SU-DHL-6 (cell line): ENCODE results near the gene FZD10.

Experiments
- H2AFZ ChIP-seq: fragments of 200-600 bp; sonication (generic); 2 replicates; pipeline ENCODE4 v1.6.1; 2014; ENCODE audit warnings: low read depth, mild to moderate bottlenecking, moderate library complexity, mixed read lengths, antibody characterized with exemption, low read length; ENCODE audit not compliant: severe bottlenecking
- H3F3A ChIP-seq: fragments of 200-600 bp; shearing (Covaris generic); 2 replicates; pipeline ENCODE4 v1.6.0; 2016; ENCODE audit warnings: antibody characterized with exemption, mild to moderate bottlenecking; ENCODE audit not compliant: insufficient read depth
- H3K27ac ChIP-seq: fragments of 200-600 bp; sonication (generic); 2 replicates; pipeline ENCODE4 v1.5.1; 2016; ENCODE audit warnings: low read depth, mild to moderate bottlenecking, low read length, moderate library complexity, mixed read lengths
- H3K27me3 ChIP-seq: fragments of 200-600 bp; sonication (generic), shearing (Covaris generic); 2 replicates; pipeline ENCODE4 v1.6.0; 2014; ENCODE audit warnings: mild to moderate bottlenecking, low read length
- H3K36me3 ChIP-seq: fragments of 200-600 bp; sonication (generic); 2 replicates; pipeline ENCODE4 v1.6.1; 2014; ENCODE audit warnings: mild to moderate bottlenecking, low read length, mixed read lengths
- H3K4me2 ChIP-seq: fragments of 300-600, 200-600 bp; shearing (Covaris generic), sonication (generic); 2 replicates; pipeline ENCODE4 v1.6.0; 2014; ENCODE audit warnings: low read length, low read depth, mild to moderate bottlenecking; ENCODE audit not compliant: poor library complexity, severe bottlenecking
- H3K4me3 ChIP-seq: fragments of 200-600 bp; sonication (generic); 2 replicates; pipeline ENCODE4 v1.5.1; 2014; ENCODE audit warnings: antibody characterized with exemption, low read length, mild to moderate bottlenecking, mixed read lengths; ENCODE audit not compliant: insufficient read depth, poor library complexity, severe bottlenecking
- H3K79me2 ChIP-seq: fragments of 200-600 bp; sonication (generic); 2 replicates; pipeline ENCODE4 v1.6.1; 2014; ENCODE audit warnings: mild to moderate bottlenecking, low read length, moderate library complexity; ENCODE audit not compliant: insufficient read depth
- H3K9ac ChIP-seq: fragments of 200-600 bp; sonication (generic); 2 replicates; pipeline ENCODE4 v1.7.0; 2014; ENCODE audit warnings: mild to moderate bottlenecking, low read length
- H3K9me2 ChIP-seq: fragments of 200-600 bp; sonication (generic); replicated peaks from 2 replicates; pipeline ENCODE4 v1.6.1; 2014; ENCODE audit warnings: low read length; ENCODE audit not compliant: insufficient read depth
- H3K9me3 ChIP-seq: fragments of 200-600 bp; sonication (generic); 2 replicates; pipeline ENCODE4 v1.6.1; 2014; ENCODE audit warnings: low read length, mixed read lengths; ENCODE audit not compliant: insufficient read depth
- H4K20me1 ChIP-seq: fragments of 200-600 bp; sonication (generic); 2 replicates; pipeline ENCODE4 v1.6.1; 2014; ENCODE audit warnings: low read depth, mild to moderate bottlenecking, antibody characterized with exemption, low read length, moderate library complexity, mixed read lengths
- EZH2phosphoT487 ChIP-seq: fragments of 200-600 bp; sonication (generic), shearing (Covaris generic); conservative IDR thresholded peaks from 2 replicates; pipeline ENCODE4 v1.6.1; 2018; ENCODE audit warnings: mild to moderate bottlenecking, antibody characterized with exemption, low read length, moderate library complexity, mixed read lengths
- TF ChIP-seq, protein P1 (sequence below): fragments of 200-600 bp; sonication (generic); IDR thresholded peaks from one replicate; pipeline ENCODE4 v1.5.1; 2017; ENCODE audit warnings: antibody characterized with exemption, mild to moderate bottlenecking, low read length, moderate library complexity; ENCODE audit not compliant: insufficient read depth, poor library complexity, severe bottlenecking

FZD10 gene

GRCh38 chr12:130134563-130134915, 27.7 kb upstream of the FZD10 start:
- TF ChIP-seq EZH2phosphoT487: no peak
- TF ChIP-seq, protein P1, sequence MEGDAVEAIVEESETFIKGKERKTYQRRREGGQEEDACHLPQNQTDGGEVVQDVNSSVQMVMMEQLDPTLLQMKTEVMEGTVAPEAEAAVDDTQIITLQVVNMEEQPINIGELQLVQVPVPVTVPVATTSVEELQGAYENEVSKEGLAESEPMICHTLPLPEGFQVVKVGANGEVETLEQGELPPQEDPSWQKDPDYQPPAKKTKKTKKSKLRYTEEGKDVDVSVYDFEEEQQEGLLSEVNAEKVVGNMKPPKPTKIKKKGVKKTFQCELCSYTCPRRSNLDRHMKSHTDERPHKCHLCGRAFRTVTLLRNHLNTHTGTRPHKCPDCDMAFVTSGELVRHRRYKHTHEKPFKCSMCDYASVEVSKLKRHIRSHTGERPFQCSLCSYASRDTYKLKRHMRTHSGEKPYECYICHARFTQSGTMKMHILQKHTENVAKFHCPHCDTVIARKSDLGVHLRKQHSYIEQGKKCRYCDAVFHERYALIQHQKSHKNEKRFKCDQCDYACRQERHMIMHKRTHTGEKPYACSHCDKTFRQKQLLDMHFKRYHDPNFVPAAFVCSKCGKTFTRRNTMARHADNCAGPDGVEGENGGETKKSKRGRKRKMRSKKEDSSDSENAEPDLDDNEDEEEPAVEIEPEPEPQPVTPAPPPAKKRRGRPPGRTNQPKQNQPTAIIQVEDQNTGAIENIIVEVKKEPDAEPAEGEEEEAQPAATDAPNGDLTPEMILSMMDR: no peak
- Histone ChIP-seq H3K9me3 (no peaks in the 10 kb centered on the region), H3K4me2 (no peak overlapping the region), H3K27me3 (no peaks in the 10 kb centered on the region; the same call in 1 of the 2 replicates), H3K27ac (no peak overlapping the region), H3K36me3 (no peaks in the 10 kb centered on the region), H3F3A (no peaks in the 10 kb centered on the region), H3K9me2 (no peaks in the 10 kb centered on the region), H3K79me2 (no peaks in the 10 kb centered on the region), H4K20me1 (no peaks in the 10 kb centered on the region), H2AFZ (no peak overlapping the region), H3K9ac (no peak overlapping the region), H3K4me3 (no peak overlapping the region)

- Histone ChIP-seq H4K20me1 (no peaks in the 10 kb centered on the region), H3K9ac (no peak overlapping the region), H3K79me2 (no peaks in the 10 kb centered on the region), H3K27ac (no peak overlapping the region), H3K27me3 (no peaks in the 10 kb centered on the region; the same call in 1 of the 2 replicates), H3K36me3 (no peaks in the 10 kb centered on the region), H3F3A (no peaks in the 10 kb centered on the region), H3K4me2 (no peak overlapping the region), H2AFZ (no peak overlapping the region), H3K9me3 (no peaks in the 10 kb centered on the region), H3K4me3 (no peak overlapping the region), H3K9me2 (no peaks in the 10 kb centered on the region)
- TF ChIP-seq, protein P1: no peak
- no peak for TF ChIP-seq EZH2phosphoT487
These were observed 25.7 kb upstream of the FZD10 start for GRCh38 chr12:130136509-130137039.

DNA sequence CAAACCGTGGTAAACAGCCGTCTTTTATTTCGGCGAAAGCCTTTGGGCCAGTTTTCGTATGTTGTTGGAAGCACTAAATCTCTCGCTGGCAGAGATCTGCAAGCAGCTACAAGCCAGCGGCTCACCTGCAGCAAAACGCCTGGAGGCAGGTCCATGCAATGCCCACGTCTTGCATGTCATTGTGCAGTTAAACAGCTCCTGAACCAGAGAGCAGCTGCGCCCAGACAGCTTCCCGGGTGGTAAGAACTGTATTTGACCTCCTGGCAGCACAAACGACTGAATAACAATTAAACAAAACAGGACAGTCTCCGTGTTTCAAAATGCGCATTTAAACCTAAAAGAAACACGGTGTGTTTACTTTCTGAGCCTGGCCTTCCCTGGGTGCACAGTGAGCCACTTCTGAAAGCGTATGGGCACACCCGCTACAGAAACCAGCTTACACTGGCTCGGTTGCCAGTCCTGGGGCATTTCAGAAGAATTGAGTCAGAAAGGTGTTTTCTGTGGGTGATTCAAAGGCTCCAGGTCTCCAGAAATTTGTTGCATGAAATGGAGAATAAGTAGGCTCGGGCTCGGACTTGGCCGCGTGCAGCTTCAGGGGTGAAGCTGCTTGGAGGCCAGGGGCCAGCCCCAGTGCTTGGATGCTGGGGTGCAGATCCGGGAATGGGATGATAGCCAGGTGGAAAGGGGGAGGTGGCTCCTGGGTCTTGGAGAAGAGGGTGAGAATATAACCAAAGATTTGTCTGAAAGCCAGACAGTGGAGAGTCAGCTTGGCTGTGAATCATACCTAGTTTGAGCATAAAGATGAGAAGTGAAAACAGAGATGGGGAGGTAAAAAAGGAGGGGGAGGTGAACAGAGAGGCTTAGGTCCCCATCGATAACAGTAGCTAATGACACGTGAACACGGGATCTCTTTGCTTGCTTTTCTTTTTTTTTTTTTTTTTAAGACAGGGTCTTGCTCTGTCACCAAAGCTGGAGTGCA, 24.9 kb upstream of the FZD10 start:
- H3K4me2 ChIP-seq: no peak overlapping the region
- no peak overlapping the region for H3K27ac ChIP-seq
- H3F3A ChIP-seq: no peaks in the 10 kb centered on the region
- no peaks in the 10 kb centered on the region for H3K79me2 ChIP-seq
- no peaks in the 10 kb centered on the region for H3K9me2 ChIP-seq
- H4K20me1 ChIP-seq: no peaks in the 10 kb centered on the region
- H3K9ac ChIP-seq: no peak overlapping the region
- H3K9me3 ChIP-seq: no peaks in the 10 kb centered on the region
- no peak overlapping the region for H3K4me3 ChIP-seq
- no peak overlapping the region for H2AFZ ChIP-seq
- H3K36me3 ChIP-seq: no peaks in the 10 kb centered on the region
- no peaks in the 10 kb centered on the region for H3K27me3 ChIP-seq
- TF ChIP-seq EZH2phosphoT487: no peak
- TF ChIP-seq, protein P1: no peak
